Muscle of leg (tissue), 11 donors: ENCODE measurements around the gene TBCCD1. TPM values are rescaled to one million over a fixed set of nuclear protein-coding genes. Genes with fewer than 3 reads are reported as not detected.
"Not testable (repeated sequence)": the region's sequence is repeated elsewhere in the genome, so short reads cannot be mapped to it uniquely, and the experiment has no call there.

ENCODE experiments used
- DNase-seq: peaks from one replicate; pipeline ENCODE4 v3.0.0; 2013
- H3K27ac ChIP-seq: one replicate; pipeline ENCODE4 v1.5.1; 2013; ENCODE audit warnings: mild to moderate bottlenecking, low read length, control low read depth
- H3K27me3 ChIP-seq: one replicate; pipeline ENCODE4 v1.6.1; 2013; ENCODE audit warnings: low read length; ENCODE audit not compliant: control insufficient read depth, insufficient read depth
- H3K36me3 ChIP-seq: one replicate; pipeline ENCODE4 v1.6.1; 2013; ENCODE audit warnings: low read length; ENCODE audit not compliant: control insufficient read depth, insufficient read depth
- H3K4me1 ChIP-seq: one replicate; pipeline ENCODE4 v1.6.1; 2013; ENCODE audit warnings: low read length; ENCODE audit not compliant: control insufficient read depth, insufficient read depth
- H3K4me3 ChIP-seq: one replicate; pipeline ENCODE4 v1.5.1; 2013; ENCODE audit warnings: low read length, control low read depth
- H3K9me3 ChIP-seq: replicated peaks from 2 replicates; pipeline ENCODE4 v1.6.1; 2013; ENCODE audit warnings: low read depth, low read length; ENCODE audit not compliant: control insufficient read depth
- WGBS: methylation state at CpG from one replicate; pipeline ENCODE4 v1.1.5; 2013; ENCODE audit warnings: missing lambda C conversion rate; ENCODE audit not compliant: insufficient coverage; 5-methylcytosine and 5-hydroxymethylcytosine counted together
- polyA plus RNA-seq, 8 donors: library from polyadenylated mRNA; unstranded; fragments of 120-200 nt; gene quantifications; one replicate each; pipeline versions ENCODE4 v1.2.1 to v1.2.3, GENCODE V29; 2013; ENCODE audit warnings: inconsistent platforms in 1 of 8, low replicate concordance in 1 of 8; ENCODE audit not compliant: insufficient read length in 8 of 8, insufficient read depth in 1 of 8
- total RNA-seq: library from RNA; stranded (reverse); fragments of 120-200 nt; gene quantifications from one replicate; pipeline ENCODE4 v1.2.4, GENCODE V29; 2013

TBCCD1 gene
- total and polyA plus RNA-seq, 9 donors, result 8.5 to 14.3 (median 11.0) TPM

GRCh38 chr3:186499949-186500348, 67.2 kb downstream of the TBCCD1 start:
- H3K36me3 ChIP-seq, H3K27me3 ChIP-seq, H3K4me1 ChIP-seq, H3K27ac ChIP-seq, DNase-seq, H3K4me3 ChIP-seq, H3K9me3 ChIP-seq: not testable (repeated sequence)
- no CpG with 5 or more reads among the region's 3 CpGs for WGBS

GRCh38 chr3:186498022-186498421, 69.1 kb downstream of the TBCCD1 start:
- not testable (repeated sequence) for H3K9me3 ChIP-seq, H3K4me3 ChIP-seq, H3K27ac ChIP-seq, H3K36me3 ChIP-seq, H3K27me3 ChIP-seq, DNase-seq, H3K4me1 ChIP-seq
- no CpG with 5 or more reads among the region's 2 CpGs for WGBS

- Histone ChIP-seq H3K27ac (no peak overlapping the region), H3K36me3 (no peaks in the 10 kb centered on the region), H3K4me1 (no peaks in the 10 kb centered on the region), H3K4me3 (no peak overlapping the region), H3K27me3 (no peaks in the 10 kb centered on the region), H3K9me3 (peaks cover 3% of the 10 kb centered on the region)
- WGBS, result 83% methylated on average over 3 of the region's 4 CpGs
- no peak for DNase-seq
Measured at GRCh38 chr3:186497608-186498007, 69.5 kb downstream of the TBCCD1 start.

- DNase-seq, result no peak
- Histone ChIP-seq H3K9me3 (peaks cover 3% of the 10 kb centered on the region), H3K4me1 (no peaks in the 10 kb centered on the region), H3K27ac (no peak overlapping the region), H3K4me3 (no peak overlapping the region), H3K36me3 (no peaks in the 10 kb centered on the region), H3K27me3 (no peaks in the 10 kb centered on the region)
Measured at GRCh38 chr3:186496635-186497034, 70.5 kb downstream of the TBCCD1 start.

Other genes starting within 250 kb of the TBCCD1 start
- gene DGKG, start 205.1 kb downstream of the TBCCD1 start, total RNA-seq, result 1.8 TPM
- 1 to 10 TPM in 6 of 8 donors, under 1 TPM in 2; 0.83 to 2.0 (median 1.5) TPM for gene DGKG, start 205.1 kb downstream of the TBCCD1 start, polyA plus RNA-seq
- gene CRYGS, start 23.0 kb downstream of the TBCCD1 start, total RNA-seq, result 2.5 TPM
- 1 to 10 TPM; 1.3 to 4.3 (median 2.2) TPM for gene CRYGS, start 23.0 kb downstream of the TBCCD1 start, polyA plus RNA-seq
- gene DNAJB11, start 3.4 kb upstream of the TBCCD1 start, total RNA-seq, result 30.3 TPM
- 10 to 100 TPM; 36.6 to 49.7 (median 40.7) TPM for gene DNAJB11, start 3.4 kb upstream of the TBCCD1 start, polyA plus RNA-seq
- gene AHSG, start 45.7 kb upstream of the TBCCD1 start, total RNA-seq, result 0.75 TPM
- gene AHSG, start 45.7 kb upstream of the TBCCD1 start, polyA plus RNA-seq, result 10 to 100 TPM in 1 of 8 donors, 1 to 10 TPM in 1, under 1 TPM in 4, not detected in 2; 0.10 to 22.3 (median 0.22) TPM
- 0.04 TPM for gene FETUB, start 73.1 kb upstream of the TBCCD1 start, total RNA-seq
- gene FETUB, start 73.1 kb upstream of the TBCCD1 start, polyA plus RNA-seq, result under 1 TPM in 4 of 8 donors, not detected in 4; 0.10 to 0.55 (median 0.28) TPM
- gene HRG, start 98.7 kb upstream of the TBCCD1 start, total RNA-seq, result 0.04 TPM
- gene HRG, start 98.7 kb upstream of the TBCCD1 start, polyA plus RNA-seq, result under 1 TPM in 4 of 8 donors, not detected in 4; 0.03 to 0.53 (median 0.18) TPM
- 0.13 TPM for gene KNG1, start 150.0 kb upstream of the TBCCD1 start, total RNA-seq
- gene KNG1, start 150.0 kb upstream of the TBCCD1 start, polyA plus RNA-seq, result 1 to 10 TPM in 1 of 8 donors, under 1 TPM in 3, not detected in 4; 0.05 to 1.5 (median 0.59) TPM
- 593 TPM for gene EIF4A2, start 216.2 kb upstream of the TBCCD1 start, total RNA-seq
- 100 to 1,000 TPM; 477 to 568 (median 540) TPM for gene EIF4A2, start 216.2 kb upstream of the TBCCD1 start, polyA plus RNA-seq
- 24.0 TPM for gene RFC4, start 239.1 kb upstream of the TBCCD1 start, total RNA-seq
- 10 to 100 TPM; 21.1 to 30.7 (median 26.3) TPM for gene RFC4, start 239.1 kb upstream of the TBCCD1 start, polyA plus RNA-seq